Colonic mucosa (tissue), 4 donors: Measurements from ENCODE around the gene NHEJ1. TPM values are rescaled to one million over a fixed set of nuclear protein-coding genes. Genes with fewer than 3 reads are reported as not detected.

Experiments
- DNase-seq: peaks from one replicate; pipeline ENCODE4 v3.0.0-alpha.2; 2020
- H3K27ac ChIP-seq: fragments of 200-600 bp; one replicate; pipeline ENCODE4 v1.8.0; 2021
- H3K27me3 ChIP-seq: fragments of 200-600 bp; one replicate; pipeline ENCODE4 v1.8.0; 2021
- H3K36me3 ChIP-seq: fragments of 200-600 bp; one replicate; pipeline ENCODE4 v1.8.0; 2021
- H3K4me1 ChIP-seq: fragments of 200-600 bp; one replicate; pipeline ENCODE4 v1.8.0; 2021; ENCODE audit warnings: mild to moderate bottlenecking
- H3K4me3 ChIP-seq: fragments of 200-600 bp; one replicate; pipeline ENCODE4 v1.8.0; 2021
- H3K9ac ChIP-seq, 2 donors: one replicate each; pipeline ENCODE4 v1.7.0; 2013; ENCODE audit warnings: control low read depth in 2 of 2, low read depth in 2 of 2, low read length in 2 of 2
- H3K9me3 ChIP-seq: fragments of 200-600 bp; one replicate; pipeline ENCODE4 v1.8.0; 2021
- CTCF ChIP-seq: fragments of 200-600 bp; IDR thresholded peaks from one replicate; pipeline ENCODE4 v1.8.0; 2022; ENCODE audit warnings: antibody characterized with exemption, mild to moderate bottlenecking
- intact Hi-C: fragments of 100-400 bp; cut with DNase I; formaldehyde crosslinking; loops from one replicate; pipeline ENCODE4 v1.14.1; 2022
- total RNA-seq, 2 donors: library from RNA; stranded (reverse); fragmentation: NEBNext Ultra II Directional in 1 of 2; extraction: Animal tissue kit (Norgen Biotek cat#: 25700) in 1 of 2; gene quantifications; one replicate each; pipeline ENCODE4 v1.2.1, GENCODE V29; 2021
- donor health status: healthy.
- donor health status: DM: no; HTN: no; CAD: no.
- donor health status: DM: no; HTN: no; CAD: no.

The NHEJ1 gene
- total RNA-seq, 2 donors from 2014 or later = 30.7 to 51.1 TPM

DNA sequence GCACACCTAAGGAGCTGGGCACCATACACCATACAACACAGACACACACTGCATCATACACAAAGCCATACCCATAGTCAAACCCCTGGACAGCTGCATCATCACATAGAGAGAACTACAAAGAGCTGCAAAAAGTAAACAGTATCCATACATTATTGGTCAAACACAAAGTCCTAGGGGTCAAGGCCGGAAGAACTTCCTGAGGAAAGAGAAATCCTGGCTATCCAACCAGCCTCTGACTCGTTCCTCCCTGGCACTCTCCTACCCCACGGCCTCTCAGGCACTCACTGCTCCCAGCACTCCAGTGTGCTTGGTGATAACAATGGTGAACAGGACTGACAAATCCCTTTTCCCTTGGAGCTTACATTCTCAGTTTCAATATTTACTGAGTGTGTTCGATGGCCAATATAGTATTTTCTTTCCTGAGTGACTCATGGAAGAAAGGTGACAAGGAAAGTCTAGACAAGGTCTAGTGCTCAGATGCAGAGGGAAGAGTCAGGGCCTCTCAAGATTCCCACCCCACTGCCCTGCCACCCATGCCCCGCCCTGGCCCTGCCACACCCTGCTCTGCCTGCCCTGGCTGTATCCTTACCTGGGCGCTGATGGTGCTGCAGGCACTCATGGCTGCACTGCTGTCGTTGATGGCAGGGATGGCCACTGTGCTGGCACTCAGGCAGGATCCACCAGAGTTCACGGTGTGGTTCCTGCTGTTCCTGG is 122.7 kb downstream of the NHEJ1 start:
- no peaks in the 10 kb centered on the region for H3K9me3 ChIP-seq
- no peak for TF ChIP-seq CTCF
- H3K27ac ChIP-seq = no peak overlapping the region
- peak; percentile 53 for DNase-seq
- H3K9ac ChIP-seq = no peak overlapping the region
- intact Hi-C loops = no loop called here
- no peaks in the 10 kb centered on the region for H3K36me3 ChIP-seq
- no peaks in the 10 kb centered on the region for H3K27me3 ChIP-seq
- H3K4me3 ChIP-seq = no peak overlapping the region
- peaks cover 3% of the 10 kb centered on the region for H3K4me1 ChIP-seq

- intact Hi-C loops = no loop called here
- no peak for DNase-seq
- no peak for TF ChIP-seq CTCF
- no peaks in the 10 kb centered on the region for H3K4me1 ChIP-seq
- no peaks in the 10 kb centered on the region for H3K36me3 ChIP-seq
- H3K27ac ChIP-seq = no peak overlapping the region
- no peak overlapping the region for H3K4me3 ChIP-seq
- H3K27me3 ChIP-seq = no peaks in the 10 kb centered on the region
- H3K9me3 ChIP-seq = no peaks in the 10 kb centered on the region
- no peak overlapping the region for H3K9ac ChIP-seq
Measured at GRCh38 chr2:219035942-219036341, 124.7 kb downstream of the NHEJ1 start.

DNA sequence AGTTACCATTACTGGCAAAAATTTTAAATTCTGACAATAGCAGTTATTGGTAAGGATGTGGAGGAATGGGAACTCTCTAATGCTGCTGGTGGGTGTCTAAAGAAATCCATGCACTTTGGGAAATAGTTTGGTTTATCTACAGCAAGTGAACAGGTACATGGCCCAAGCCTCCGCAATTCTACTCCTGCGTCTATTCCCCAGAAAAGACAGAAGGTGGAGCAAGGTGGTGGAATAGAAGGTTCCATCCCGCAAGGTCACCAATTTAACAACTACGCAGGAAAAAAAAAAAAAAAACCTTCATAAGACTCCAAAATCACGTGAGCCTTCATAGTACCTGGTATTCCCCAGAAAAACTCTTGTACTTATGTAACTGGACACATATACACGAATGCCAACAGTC is 125.8 kb downstream of the NHEJ1 start:
- intact Hi-C loops = no loop called here
- Histone ChIP-seq H3K9me3 (no peaks in the 10 kb centered on the region), H3K27ac (no peak overlapping the region), H3K4me1 (no peaks in the 10 kb centered on the region), H3K27me3 (no peaks in the 10 kb centered on the region), H3K4me3 (no peak overlapping the region), H3K36me3 (no peaks in the 10 kb centered on the region), H3K9ac (no peak overlapping the region)
- no peak for TF ChIP-seq CTCF
- DNase-seq = no peak

- no peak for DNase-seq
- intact Hi-C loops = no loop called here
Measured at GRCh38 chr2:219032051-219032745, 128.4 kb downstream of the NHEJ1 start.

More at GRCh38 chr2:219032051-219032745, 128.4 kb downstream of the NHEJ1 start:
- H3K9me3 ChIP-seq = no peaks in the 10 kb centered on the region
- H3K27ac ChIP-seq = no peak overlapping the region
- H3K36me3 ChIP-seq = no peaks in the 10 kb centered on the region
- no peak overlapping the region for H3K4me3 ChIP-seq
- H3K27me3 ChIP-seq = no peaks in the 10 kb centered on the region
- TF ChIP-seq CTCF = no peak
- H3K4me1 ChIP-seq = no peaks in the 10 kb centered on the region
- no peak overlapping the region for H3K9ac ChIP-seq
